Measurements from ENCODE around the gene HSPA4L.

DNA sequence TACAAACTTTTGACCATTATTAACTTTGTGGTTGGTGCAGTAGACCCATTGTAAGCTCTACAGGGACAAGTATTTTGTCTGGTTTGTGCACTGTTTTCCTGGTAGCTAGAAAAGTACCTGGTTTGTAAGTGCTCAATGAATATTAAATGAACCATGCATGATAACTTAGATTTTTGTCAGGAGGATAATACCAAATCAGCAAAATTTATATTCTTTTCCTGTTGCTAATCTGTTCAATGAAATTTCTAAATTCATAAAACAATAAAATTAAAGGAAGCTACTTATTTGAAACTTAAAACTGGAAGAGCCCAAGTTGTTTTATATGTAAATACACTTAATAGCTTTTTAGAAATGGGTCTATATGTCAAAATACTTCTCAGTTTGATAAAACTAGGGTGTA lies 17.6 kb downstream of the HSPA4L start:
- no peak for TF ChIP-seq TAF1 (IDR thresholded peaks at IDR 0.05; ENCODE audit: low read depth, low read length)
- TF ChIP-seq POLR2A (IDR thresholded peaks at IDR 0.05; ENCODE audit: low read depth, low read length) = no peak
- no peak for TF ChIP-seq POLR2AphosphoS5 (IDR thresholded peaks at IDR 0.05; ENCODE audit: low read depth, low read length)
- no peak for TF ChIP-seq POU2F2 (IDR thresholded peaks at IDR 0.05; ENCODE audit: low read depth, low read length)
- no peak for TF ChIP-seq SPI1 (IDR thresholded peaks at IDR 0.05; ENCODE audit: low read depth, low read length)
- no peak for TF ChIP-seq PAX5 (IDR thresholded peaks at IDR 0.05; ENCODE audit: insufficient read depth, low read length, severe bottlenecking)
